GM10266 (cell line): ENCODE results near the gene ARVCF.

Source experiments
- DNase-seq: peaks from one replicate; pipeline ENCODE4 v3.0.0; 2012; ENCODE audit errors: extremely low spot score
- CTCF ChIP-seq: IDR thresholded peaks from 2 replicates; pipeline ENCODE4 v1.5.1; 2012; ENCODE audit warnings: mild to moderate bottlenecking, low read depth; ENCODE audit not compliant: control insufficient read depth, insufficient read depth; ENCODE audit errors: missing control alignments

ARVCF gene

GRCh38 chr22:20024225-20024624 is 7.6 kb upstream of the ARVCF start:
- no peak for DNase-seq
- no peak for TF ChIP-seq CTCF

GRCh38 chr22:20022978-20023613 is 6.5 kb upstream of the ARVCF start:
- DNase-seq, result no peak
- no peak for TF ChIP-seq CTCF

GRCh38 chr22:20022231-20022977 is 5.8 kb upstream of the ARVCF start:
- no peak for DNase-seq
- TF ChIP-seq CTCF, result no peak

- no peak for DNase-seq
- TF ChIP-seq CTCF, result no peak
These were observed 4.9 kb upstream of the ARVCF start for GRCh38 chr22:20021196-20022181.

- TF ChIP-seq CTCF, result no peak
- DNase-seq, result peak; percentile 99
These were observed 4.0 kb upstream of the ARVCF start, which contains the start of gene TANGO2 for GRCh38 chr22:20020533-20021195. Gene TANGO2, plus strand, starts transcription at chr22:20021110. Its CDS starts 15,689 bp downstream, at chr22:20036799.

GRCh38 chr22:20019661-20020532 is 3.3 kb upstream of the ARVCF start:
- no peak for TF ChIP-seq CTCF
- DNase-seq, result no peak
